Measurements from ENCODE around the gene ERAP2. TPM values are rescaled to one million over a fixed set of nuclear protein-coding genes. Genes with fewer than 3 reads are reported as not detected.

The ERAP2 gene
- total RNA-seq, 4 donors from 2014 or later, result 17.2 to 28.7 (median 23.5) TPM

DNA sequence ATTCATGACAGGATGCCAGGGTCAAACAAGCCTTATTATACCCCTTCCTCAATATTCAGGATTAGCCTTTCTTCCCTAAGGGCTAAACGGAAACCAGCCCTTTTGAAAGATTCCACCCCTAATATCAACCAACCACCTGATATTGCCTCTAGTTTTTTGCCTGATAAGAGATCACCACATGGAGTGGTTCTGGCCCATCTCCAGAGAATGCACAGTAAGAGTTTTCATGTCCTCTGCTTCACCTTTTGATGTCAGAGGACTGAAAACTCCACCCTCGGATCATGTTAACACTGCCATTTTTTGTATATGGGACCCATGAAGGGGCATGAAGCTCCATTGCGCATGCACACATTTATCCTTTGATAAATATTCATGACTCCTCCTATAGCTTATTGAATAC, 53.8 kb downstream of the ERAP2 start:
- TF ChIP-seq, protein P1, sequence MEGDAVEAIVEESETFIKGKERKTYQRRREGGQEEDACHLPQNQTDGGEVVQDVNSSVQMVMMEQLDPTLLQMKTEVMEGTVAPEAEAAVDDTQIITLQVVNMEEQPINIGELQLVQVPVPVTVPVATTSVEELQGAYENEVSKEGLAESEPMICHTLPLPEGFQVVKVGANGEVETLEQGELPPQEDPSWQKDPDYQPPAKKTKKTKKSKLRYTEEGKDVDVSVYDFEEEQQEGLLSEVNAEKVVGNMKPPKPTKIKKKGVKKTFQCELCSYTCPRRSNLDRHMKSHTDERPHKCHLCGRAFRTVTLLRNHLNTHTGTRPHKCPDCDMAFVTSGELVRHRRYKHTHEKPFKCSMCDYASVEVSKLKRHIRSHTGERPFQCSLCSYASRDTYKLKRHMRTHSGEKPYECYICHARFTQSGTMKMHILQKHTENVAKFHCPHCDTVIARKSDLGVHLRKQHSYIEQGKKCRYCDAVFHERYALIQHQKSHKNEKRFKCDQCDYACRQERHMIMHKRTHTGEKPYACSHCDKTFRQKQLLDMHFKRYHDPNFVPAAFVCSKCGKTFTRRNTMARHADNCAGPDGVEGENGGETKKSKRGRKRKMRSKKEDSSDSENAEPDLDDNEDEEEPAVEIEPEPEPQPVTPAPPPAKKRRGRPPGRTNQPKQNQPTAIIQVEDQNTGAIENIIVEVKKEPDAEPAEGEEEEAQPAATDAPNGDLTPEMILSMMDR (IDR thresholded peaks at IDR 0.05; ENCODE audit: low read depth), result no peak

DNA sequence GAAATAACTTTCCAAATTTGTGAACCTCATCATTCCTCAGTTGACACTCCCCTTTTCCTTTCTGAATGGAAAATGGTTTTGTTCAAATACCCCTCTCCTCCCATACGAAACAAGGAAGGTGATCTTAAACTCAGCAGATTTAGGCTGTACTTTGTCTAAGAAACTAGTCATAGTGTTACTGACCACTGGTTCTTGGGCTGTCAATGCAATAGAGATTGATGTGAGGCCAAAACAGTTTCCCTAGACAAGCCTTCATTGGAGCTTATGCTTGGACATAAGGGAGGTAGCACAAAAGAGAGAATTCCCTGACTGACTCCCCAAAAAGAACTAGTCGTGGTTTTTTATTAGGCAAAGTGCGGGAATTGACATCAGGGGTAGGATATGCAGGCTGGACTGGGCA, 54.3 kb downstream of the ERAP2 start:
- TF ChIP-seq, protein P1 (IDR thresholded peaks at IDR 0.05; ENCODE audit: low read depth), result no peak

DNA sequence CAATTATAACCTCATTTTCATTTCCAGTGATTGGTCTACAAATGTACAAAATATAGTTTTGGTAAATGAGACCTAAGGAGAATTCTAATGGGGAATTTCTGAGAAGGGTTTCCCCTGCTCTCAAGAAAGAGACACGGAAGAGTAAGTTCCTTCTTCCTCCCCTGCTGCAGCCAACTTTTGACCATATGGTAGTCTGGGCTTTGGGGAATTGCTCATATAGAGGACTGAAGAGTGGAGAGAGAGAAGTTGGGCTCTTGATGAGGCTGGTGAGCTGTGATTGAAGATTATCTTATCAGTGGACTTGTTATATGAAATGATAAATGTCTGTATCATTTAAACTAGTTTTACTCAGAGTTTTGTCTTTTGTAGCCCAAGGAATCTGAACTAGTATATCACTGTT, 55.3 kb downstream of the ERAP2 start:
- TF ChIP-seq, protein P1 (IDR thresholded peaks at IDR 0.05; ENCODE audit: low read depth), result no peak

DNA sequence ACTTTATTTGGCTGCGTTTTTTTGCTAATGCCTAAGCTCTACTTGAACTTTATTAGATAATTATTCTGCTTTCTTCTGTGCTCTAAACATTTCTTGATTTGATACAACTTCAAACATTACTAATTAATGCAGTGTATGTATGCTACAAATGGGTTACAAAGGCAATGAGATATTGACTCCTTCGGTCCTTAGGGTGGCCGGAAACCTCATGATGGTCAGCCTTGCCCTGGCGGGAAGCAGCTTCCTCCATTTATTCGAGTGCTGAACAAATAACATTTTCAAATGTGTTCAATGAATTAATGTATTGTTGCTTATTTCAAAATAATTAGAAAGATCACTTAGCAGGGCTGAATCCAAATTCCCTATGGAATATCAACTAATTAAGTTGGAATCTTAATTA, 55.7 kb downstream of the ERAP2 start:
- TF ChIP-seq, protein P1 (IDR thresholded peaks at IDR 0.05; ENCODE audit: low read depth), result no peak

DNA sequence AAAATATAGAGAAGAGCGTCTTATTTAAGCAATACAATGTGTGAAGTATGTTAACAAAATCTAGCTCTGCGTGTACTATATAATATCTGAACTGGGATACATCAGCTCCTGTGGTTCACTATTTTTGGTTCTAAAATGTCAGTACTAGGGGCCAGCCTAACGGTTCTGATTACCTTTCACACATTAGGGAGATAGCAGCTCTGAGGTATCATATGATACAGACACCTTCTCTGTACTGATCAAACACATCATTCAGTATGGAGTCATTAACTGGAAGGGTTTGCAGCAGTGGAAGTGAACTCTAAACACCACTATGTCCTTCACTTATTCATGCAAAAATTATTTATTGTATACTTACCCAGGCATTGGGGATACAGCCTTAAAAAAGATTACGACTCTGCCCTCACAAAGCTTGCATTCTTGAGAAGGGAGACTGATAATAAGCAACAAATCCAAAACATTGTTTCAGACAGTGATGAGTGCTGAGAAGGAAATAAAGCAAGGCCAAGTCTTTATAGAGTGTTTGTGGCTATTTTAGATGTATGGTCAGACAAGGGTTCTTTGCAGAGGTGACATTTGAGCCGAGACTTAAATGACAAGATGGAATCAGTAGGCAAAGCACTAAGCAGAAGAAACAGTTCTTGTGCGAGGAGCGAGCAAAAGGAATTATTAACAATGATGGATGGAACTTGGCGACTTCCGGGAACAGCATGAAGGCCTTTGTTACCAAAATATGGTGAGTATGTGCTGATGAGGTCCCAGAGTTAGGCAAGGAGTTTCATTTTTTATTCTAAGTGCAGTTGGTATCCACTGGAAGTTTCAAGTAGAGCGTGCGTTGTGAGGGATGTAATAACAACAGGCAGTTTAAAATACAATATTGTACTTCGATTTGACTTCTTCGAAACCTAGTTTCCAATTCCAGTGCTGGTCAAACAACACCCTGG, 57.7 kb downstream of the ERAP2 start:
- TF ChIP-seq, protein P1 (IDR thresholded peaks at IDR 0.05; ENCODE audit: low read depth), result no peak

DNA sequence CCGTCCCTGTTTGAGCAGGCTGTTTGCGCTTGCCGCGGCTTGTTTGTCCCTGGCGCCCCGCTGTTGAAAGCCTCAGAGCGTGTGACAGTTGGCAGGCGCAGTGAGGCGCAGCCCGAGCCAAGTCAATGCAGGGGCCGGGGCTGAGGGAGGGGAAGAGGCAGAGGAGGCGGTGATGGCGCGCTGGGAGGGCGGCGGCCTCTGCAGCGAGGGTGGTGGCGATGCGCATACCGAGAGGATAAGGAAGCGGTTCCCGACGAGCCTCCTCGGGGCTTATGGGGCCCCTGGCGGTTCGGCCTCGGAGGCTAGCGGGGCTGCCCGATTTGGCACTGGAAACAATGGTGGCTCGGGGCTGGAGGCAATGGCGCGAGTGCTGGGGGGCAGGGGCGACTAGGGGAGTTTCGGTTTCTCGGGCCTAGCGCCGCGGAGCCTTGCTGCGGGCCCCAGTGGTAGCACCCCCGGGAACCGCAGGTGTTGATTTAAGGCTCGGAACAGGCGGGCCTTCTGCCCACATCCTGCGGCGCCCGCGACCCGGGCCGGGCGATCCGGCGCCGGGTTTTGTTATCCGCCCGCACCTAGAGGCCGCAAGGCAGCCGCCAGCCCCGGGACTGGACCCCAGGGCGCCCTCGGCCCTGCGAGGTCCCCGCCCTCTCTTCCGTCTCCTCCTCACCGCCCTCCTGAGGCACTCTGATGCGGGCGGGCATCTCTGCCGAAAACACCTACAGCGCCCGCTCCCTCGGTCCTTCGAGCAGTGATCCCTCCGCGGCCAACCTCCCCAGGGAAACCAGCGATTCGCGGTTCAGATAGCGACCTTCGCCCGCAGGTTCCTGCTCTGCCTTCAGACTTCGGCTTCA, 58.6 kb downstream of the ERAP2 start:
- TF ChIP-seq, protein P1 (IDR thresholded peaks at IDR 0.05; ENCODE audit: low read depth), result no peak
